GM23248 (cell line): ENCODE measurements around the gene THOC5.

Source experiments
- EZH2 ChIP-seq: fragments of 200-600 bp; sonication (generic); IDR thresholded peaks from 2 replicates; pipeline ENCODE4 v1.6.1; 2018; ENCODE audit warnings: antibody characterized with exemption, mild to moderate bottlenecking; ENCODE audit not compliant: insufficient read depth, poor library complexity, severe bottlenecking
- EZH2phosphoT487 ChIP-seq: fragments of 200-600 bp; sonication (generic); IDR thresholded peaks from 2 replicates; pipeline ENCODE4 v1.6.1; 2018; ENCODE audit warnings: antibody characterized with exemption, moderate library complexity, mild to moderate bottlenecking, low read depth; ENCODE audit not compliant: insufficient read depth

- no peak for TF ChIP-seq EZH2phosphoT487
- TF ChIP-seq EZH2, result no peak
Measured at GRCh38 chr22:29487426-29487986, 66.1 kb downstream of the THOC5 start.
